Measurements from ENCODE around the gene ATP2B2.

ATP2B2 gene

DNA sequence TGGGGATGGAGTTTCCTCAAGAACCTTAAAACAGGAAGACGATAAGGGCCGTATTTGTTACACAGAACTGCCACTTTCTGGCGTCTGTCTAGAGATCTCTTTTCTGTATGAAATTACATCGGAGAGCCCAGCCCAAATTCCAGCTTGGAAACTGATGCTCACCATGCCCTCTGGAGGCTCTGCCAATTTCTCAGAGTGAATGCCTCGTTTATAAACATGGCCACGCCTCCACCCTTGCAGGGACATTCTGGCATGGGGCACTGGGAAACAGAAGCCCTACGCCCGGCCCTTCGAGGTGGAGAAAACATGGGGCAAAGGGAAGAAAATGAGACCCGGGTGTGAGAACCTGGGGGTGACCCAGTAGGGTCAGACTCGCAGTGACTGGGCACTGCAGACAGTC lies 131.1 kb downstream of the ATP2B2 start:
- no peak for TF ChIP-seq POLR2A (IDR thresholded peaks at IDR 0.05; ENCODE audit: low read length)
- TF ChIP-seq GATA1 (IDR thresholded peaks at IDR 0.05; ENCODE audit: low read depth, low read length): no peak
- DNase-seq: no peak

DNA sequence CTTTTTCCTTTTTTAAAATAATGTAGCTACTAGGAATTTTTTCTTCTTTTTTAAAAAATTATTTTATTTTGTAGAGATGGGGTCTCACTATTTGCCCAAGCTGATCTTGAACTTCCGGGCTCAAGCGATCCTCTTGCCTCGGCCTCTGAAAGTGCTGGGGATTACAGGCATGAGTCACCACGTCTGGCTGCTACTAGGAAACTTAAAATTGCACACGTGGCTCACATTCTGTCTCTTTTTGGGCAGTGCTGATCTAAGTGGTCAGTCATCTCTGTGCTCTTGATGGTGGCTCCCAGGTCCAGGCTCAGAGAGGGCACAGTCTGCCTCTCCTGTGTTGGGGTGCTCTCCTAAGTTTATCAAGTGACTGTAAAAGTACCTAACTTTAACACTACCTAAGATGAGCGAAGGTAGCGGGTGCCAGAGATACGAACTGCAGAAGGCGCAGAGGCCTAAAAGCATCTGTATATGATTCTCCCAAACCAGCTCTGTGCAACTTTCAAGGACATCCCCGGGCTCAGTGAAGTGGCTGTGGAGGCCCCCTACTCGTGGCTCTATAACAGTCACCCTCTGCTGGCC lies 131.6 kb downstream of the ATP2B2 start:
- DNase-seq: no peak
- no peak for TF ChIP-seq POLR2A (IDR thresholded peaks at IDR 0.05; ENCODE audit: low read length)
- no peak for TF ChIP-seq GATA1 (IDR thresholded peaks at IDR 0.05; ENCODE audit: low read depth, low read length)

DNA sequence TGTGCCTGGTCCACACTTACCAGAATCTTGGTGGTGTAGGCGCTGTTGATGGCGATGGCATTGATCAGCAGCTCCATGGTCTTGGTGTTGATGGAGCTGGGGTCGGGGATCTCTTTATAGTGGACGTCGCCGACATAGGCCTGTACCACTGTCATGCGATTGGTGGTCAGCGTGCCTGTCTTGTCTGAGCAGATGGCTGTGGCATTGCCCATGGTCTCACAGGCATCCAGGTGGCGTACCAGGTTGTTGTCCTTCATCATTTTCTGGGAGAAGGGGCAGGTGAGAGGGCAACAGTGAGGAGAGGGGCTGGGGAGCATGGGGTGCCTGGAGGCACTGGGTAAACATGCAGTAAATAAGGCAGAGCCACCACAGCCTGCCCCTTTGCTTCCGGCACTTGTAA lies 133.6 kb downstream of the ATP2B2 start:
- TF ChIP-seq POLR2A (IDR thresholded peaks at IDR 0.05; ENCODE audit: low read length): no peak
- no peak for TF ChIP-seq GATA1 (IDR thresholded peaks at IDR 0.05; ENCODE audit: low read depth, low read length)

DNA sequence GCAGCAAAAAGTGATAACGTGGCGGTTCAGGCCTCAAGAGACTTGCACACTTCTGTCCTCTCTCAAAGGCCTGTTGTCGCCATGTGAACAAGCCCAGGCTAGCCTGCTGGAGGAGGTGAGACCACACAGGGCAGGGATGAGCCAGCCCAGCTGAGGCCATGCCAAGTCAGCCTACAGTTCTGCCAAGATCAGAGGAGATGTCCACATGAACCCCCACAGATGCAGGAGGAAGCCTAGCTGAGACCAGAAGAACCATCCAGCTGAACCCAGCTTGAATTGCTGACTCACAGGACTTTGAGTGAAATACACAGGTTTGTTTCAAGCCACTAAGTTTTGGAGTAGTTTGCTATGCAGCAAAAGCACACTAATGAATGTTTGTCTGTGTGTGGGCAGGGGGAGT lies 134.2 kb downstream of the ATP2B2 start:
- no peak for DNase-seq
- TF ChIP-seq POLR2A (IDR thresholded peaks at IDR 0.05; ENCODE audit: low read length): no peak
- TF ChIP-seq GATA1 (IDR thresholded peaks at IDR 0.05; ENCODE audit: low read depth, low read length): no peak

More for the DNA sequence above, 133.6 kb downstream of the ATP2B2 start:
- DNase-seq: no peak

DNA sequence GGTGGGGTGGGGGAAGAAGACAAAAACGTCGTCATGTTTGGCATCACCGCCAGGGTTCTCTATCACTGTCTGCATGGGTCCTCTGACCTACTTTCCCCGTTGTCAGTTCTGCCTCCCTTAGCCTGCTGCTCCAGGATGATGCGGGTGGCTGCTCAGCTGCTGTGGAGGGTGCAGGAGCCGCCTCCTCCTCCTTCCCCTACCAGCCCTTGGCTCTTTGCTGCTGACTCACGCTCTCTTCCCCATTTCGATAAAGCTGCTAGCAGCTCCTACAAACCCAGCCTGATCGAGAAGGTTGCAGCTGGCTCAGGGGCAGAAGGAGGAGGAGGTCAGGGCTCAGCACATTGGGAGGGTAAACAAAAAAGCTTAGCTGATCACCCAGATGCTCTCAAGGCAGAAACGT lies 135.0 kb downstream of the ATP2B2 start:
- TF ChIP-seq GATA1 (IDR thresholded peaks at IDR 0.05; ENCODE audit: low read depth, low read length) (no peak), POLR2A (IDR thresholded peaks at IDR 0.05; ENCODE audit: low read length) (no peak)
- peak; percentile 62 to 71 for DNase-seq

DNA sequence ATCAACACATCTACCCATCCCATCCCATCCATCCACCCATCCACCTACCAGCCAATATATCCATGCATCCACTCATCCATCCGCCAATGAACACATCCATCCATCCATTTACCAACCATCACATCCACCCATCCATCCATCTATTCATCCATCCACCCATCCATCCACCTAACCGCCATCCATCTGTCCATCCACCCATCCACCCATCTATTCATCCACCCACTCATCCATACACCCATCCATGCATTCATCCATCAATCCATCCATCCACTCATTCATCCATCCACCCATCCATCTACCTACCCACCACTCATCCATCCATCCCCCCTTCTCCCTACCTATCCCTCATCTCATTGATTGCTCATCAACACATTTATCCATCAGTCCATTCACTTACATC lies 136.9 kb downstream of the ATP2B2 start:
- no peak for DNase-seq
- TF ChIP-seq POLR2A (IDR thresholded peaks at IDR 0.05; ENCODE audit: low read length) (no peak), GATA1 (IDR thresholded peaks at IDR 0.05; ENCODE audit: low read depth, low read length) (no peak)

DNA sequence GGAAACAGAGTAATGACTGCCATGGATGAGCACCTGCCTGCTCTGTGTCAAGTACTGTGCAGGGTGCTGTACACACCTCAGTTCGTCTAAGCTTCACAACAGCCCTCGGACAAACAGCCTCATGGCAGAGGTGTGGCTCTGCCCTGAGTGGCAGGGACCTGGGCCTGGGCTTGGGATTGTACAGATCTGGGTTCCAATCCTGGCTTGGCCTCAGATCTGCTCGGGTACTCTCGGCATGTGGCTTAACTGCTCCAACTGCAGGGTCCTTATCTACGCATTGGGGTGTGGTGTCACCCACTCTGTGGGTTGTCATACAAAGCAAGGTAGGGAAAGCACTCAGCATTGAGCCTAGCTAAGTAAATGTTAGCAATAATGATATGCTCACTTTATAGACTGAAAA lies 137.9 kb downstream of the ATP2B2 start:
- DNase-seq: peak in 1 of 2 experiments; percentile 23
- TF ChIP-seq POLR2A (IDR thresholded peaks at IDR 0.05; ENCODE audit: low read length) (no peak), GATA1 (IDR thresholded peaks at IDR 0.05; ENCODE audit: low read depth, low read length) (no peak)

DNA sequence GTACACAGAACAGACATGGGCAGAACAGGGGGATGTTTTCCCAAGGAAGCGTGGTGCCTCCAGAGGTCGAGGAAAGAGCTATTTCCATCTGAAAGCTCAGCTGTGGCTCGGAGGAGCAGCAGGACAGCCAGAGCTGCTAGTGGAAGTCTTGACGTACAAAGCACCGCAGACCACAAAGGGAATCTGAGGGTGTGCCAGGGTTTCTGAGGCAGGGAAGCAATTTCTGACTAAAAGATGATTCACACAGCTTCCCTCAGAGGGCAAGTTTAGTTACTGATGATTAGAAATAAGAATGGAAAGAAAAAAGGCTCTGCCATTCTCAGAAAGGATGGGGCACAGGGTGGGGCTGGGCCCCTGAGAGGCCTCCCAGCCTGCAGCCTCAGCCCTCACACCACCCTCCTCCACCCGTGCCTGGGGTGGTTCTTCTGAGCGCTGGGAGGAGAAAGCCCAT lies 138.7 kb downstream of the ATP2B2 start:
- peak; percentile 9 to 41 for DNase-seq
- no peak for TF ChIP-seq POLR2A (IDR thresholded peaks at IDR 0.05; ENCODE audit: low read length)
- no peak for TF ChIP-seq GATA1 (IDR thresholded peaks at IDR 0.05; ENCODE audit: low read depth, low read length)

DNA sequence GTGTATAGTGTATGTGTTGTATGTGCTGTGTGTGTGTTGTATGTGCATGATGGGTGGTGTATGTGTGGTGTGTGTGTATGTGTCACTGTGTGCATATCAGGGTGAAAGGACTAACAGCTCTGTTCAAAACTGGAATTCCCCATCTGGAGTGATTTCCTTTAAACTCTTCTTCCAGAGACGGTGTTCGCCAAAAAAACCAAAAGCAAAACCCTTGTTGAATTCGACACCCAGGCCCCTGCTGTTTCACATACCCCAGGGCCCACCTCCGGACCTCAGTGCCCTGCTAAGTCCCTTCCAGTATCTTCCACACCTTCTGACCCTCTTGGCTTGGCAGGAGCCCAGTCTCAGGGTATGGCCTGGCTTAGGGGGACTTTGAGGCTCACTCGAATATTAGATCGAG lies 139.6 kb downstream of the ATP2B2 start:
- DNase-seq: peak in 1 of 2 experiments; percentile 24
- TF ChIP-seq GATA1 (IDR thresholded peaks at IDR 0.05; ENCODE audit: low read depth, low read length): no peak
- TF ChIP-seq POLR2A (IDR thresholded peaks at IDR 0.05; ENCODE audit: low read length): no peak

DNA sequence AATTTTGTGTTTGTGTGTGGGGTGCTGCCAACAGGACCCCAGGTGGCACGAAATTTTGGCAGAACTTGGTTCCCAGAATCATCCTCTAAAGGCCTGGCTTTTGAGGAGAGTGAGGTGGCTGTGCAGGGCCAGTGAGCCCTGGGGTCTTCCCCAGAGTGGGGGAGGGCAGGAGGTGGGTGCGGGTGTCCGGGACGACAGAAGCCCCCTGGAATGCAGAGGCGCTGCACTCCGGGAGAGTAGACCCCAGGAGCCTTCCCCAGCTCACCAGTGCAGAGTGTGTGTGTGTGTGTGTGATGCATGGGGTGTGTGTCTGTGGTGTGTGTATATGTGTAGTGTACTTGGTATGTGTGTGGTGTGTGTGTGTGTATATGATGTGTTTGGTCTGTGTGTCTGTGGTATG lies 140.1 kb downstream of the ATP2B2 start:
- DNase-seq: no peak
- TF ChIP-seq POLR2A (IDR thresholded peaks at IDR 0.05; ENCODE audit: low read length) (no peak), GATA1 (IDR thresholded peaks at IDR 0.05; ENCODE audit: low read depth, low read length) (no peak)

DNA sequence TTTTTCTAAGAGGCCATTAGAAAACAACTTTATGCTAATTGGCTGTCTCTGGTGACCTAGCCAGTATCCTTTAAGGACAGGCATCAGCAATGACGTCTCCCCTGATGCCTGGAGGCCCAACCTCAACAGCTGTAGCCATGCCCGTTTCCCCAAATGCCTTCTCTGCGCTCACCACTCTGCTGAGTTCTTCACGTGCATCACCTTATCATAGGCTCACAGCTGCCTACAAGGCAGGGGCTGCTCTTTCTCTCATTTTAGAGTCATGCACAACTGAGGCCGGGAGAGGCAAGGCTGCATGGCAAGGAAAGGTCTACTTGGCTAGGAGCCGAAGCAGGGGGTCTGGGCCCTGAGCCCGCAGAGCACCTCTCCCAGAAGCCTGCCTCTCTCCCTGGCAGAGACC lies 140.6 kb downstream of the ATP2B2 start:
- peak; percentile 66 to 87 for DNase-seq
- no peak for TF ChIP-seq GATA1 (IDR thresholded peaks at IDR 0.05; ENCODE audit: low read depth, low read length)
- no peak for TF ChIP-seq POLR2A (IDR thresholded peaks at IDR 0.05; ENCODE audit: low read length)

DNA sequence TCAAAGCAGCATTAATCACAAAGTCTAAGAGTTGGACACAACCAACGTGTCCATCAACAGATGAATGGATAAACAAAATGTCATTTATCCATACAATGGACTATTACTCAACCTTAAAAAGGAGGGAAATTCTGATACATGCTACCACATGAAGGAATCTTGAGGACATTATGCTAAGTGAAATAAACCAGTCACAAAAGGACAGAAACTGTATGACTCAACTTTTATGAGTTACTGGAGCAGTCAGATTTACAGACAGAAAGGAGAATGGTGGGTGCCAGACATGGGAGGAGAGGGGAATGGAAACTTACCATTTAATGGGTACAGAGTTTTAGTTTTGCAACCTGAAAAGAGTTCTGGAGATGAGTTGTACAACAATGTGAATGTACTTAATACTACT lies 141.5 kb downstream of the ATP2B2 start:
- no peak for DNase-seq
- TF ChIP-seq GATA1 (IDR thresholded peaks at IDR 0.05; ENCODE audit: low read depth, low read length) (no peak), POLR2A (IDR thresholded peaks at IDR 0.05; ENCODE audit: low read length) (no peak)

DNA sequence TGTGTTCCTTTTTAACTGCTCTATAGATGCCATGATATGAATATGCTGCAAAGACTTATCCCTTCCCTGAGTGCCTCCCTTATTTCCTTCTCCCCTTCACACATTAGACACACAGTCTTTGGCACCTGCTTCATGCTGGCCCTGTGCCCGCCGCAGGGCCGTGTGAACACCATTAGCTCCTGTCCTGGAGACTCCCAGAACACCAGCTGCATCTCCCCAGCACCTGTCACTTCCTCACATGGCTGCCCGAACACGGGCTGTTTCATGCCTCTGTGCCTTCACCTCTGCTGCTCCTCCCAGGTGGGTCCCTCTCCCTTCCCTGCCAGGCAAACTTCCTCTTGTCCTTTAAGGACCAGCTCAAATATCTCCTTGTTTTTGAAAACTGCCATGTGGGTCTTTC lies 144.0 kb downstream of the ATP2B2 start:
- TF ChIP-seq POLR2A (IDR thresholded peaks at IDR 0.05; ENCODE audit: low read length) (no peak), GATA1 (IDR thresholded peaks at IDR 0.05; ENCODE audit: low read depth, low read length) (no peak)
- no peak for DNase-seq

DNA sequence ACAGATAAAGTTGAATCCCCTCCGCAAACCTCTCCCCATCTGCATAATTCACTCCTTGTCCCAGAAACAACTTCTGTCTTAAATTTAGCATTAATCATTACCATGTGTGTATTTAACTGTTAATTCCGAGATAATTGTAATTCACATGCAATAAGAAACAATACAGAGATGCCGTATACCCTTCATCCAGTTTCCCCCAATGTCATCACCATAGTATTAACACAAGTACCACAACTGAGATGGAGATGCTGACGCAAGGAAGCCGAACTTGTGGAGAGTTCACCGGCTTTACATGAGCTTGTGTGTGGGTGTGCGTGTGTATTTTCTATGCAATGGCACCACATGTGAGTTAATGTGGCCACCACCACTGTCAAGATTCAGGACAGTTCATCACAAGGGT lies 144.9 kb downstream of the ATP2B2 start:
- no peak for TF ChIP-seq POLR2A (IDR thresholded peaks at IDR 0.05; ENCODE audit: low read length)
- TF ChIP-seq GATA1 (IDR thresholded peaks at IDR 0.05; ENCODE audit: low read depth, low read length): no peak
- DNase-seq: no peak

DNA sequence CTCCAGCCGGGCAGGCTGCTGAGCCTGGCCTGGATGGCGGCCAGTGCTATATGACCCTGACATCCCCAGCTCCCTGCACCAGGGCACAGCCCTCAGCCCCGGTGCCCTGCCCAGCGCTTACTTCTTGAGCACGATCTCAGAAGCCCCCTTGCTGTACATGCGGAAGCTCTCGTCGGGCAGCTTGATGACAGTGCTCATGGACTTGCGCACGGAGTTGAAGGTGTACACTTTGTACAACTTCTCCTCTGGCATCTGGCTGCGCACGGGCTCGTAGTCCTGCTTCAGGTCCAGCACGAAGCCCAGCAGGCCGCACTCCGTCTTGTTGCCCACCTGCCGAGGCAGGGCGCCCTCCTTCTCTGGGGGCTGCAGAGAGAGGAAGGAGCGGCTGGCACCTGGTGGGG lies 145.6 kb downstream of the ATP2B2 start:
- TF ChIP-seq GATA1 (IDR thresholded peaks at IDR 0.05; ENCODE audit: low read depth, low read length) (no peak), POLR2A (IDR thresholded peaks at IDR 0.05; ENCODE audit: low read length) (no peak)
- DNase-seq: no peak

All from erythroblast (primary cell).